ENCODE results near the gene CLTB. TPM values are rescaled to one million over a fixed set of nuclear protein-coding genes. Genes with fewer than 3 reads are reported as not detected.

Gene CLTB
- total RNA-seq, 1 experiment from 2014 or later: 354 TPM

DNA sequence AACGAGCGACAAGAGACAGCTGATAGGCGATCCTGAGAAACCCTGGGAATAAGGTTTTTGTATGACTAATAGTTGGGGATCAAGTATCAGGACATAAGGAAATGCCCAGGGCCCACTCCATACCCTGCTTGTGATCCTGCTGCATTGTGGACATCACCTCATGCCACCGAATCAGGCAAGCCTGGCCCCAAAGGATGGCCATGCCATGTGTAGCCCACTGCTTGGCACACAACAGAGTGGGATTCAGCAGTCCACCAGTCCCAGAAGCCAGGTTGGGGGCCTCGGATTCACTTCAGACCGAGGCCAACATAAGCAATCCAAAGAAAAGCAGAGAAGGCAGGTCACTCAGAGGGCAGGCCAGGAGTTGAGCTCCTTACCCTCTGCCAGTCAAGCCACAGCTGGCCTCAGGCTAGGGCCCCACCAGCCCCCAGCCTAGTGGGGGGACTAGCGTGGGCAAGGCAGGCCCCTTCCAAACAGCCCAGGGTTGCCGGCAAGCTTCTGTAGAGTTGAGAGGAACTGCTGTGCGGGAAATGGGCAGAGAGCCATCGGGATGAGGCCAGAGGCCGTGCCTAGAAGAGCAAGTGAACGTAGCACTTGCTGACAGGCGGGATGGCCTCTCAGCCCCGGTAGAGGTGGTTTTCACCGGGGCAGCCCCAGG, 33.0 kb downstream of the CLTB start:
- H3K36me3 ChIP-seq (ENCODE audit: low read depth, low read length): peaks cover 58% of the 10 kb centered on the region

DNA sequence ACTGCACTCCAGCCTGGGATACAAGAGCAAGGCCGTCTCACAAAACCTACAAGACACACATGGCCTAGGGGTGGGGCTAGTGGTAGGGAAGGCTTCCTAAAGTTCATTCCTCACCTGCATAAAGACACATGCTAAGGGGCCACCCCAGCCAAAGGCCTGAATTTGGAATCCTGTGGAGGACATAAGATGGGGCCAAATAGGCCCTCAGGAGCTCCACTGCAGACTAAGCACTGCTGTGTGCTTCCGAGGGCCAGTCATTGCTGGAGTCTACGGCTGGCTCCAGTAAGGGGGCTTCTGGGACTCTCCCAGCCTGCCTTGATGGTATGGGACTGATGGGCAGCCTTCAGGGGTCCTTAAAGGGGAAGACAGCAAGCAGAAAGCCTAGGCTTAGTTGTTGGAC, 33.6 kb downstream of the CLTB start:
- H3K4me2 ChIP-seq (ENCODE audit: low read length): no peak overlapping the region
- no peak overlapping the region for H3K9ac ChIP-seq (ENCODE audit: low read length)
- POLR2A ChIA-PET (ENCODE audit: unreplicated experiment): no interaction called here
- no TSS peak for BruUV-seq (replicated peaks)
- peaks cover 58% of the 10 kb centered on the region for H3K36me3 ChIP-seq (ENCODE audit: low read depth, low read length)
- H3K27me3 ChIP-seq (ENCODE audit: low read length): no peaks in the 10 kb centered on the region
- peaks cover 14% of the 10 kb centered on the region for H3K4me1 ChIP-seq (ENCODE audit: insufficient read depth, low read length)
- peaks cover 38% of the 10 kb centered on the region for H3K79me2 ChIP-seq (ENCODE audit: low read length)
- no peak overlapping the region for H2AFZ ChIP-seq (ENCODE audit: low read length)
- CTCF ChIA-PET: no interaction called here
- H3K4me3 ChIP-seq (ENCODE audit: low read length): no peak overlapping the region
- DNase-seq (no peak), ATAC-seq (no peak)
- H3F3A ChIP-seq (ENCODE audit: low read length, unreplicated experiment): no peaks in the 10 kb centered on the region
- peaks cover 31% of the 10 kb centered on the region for H4K20me1 ChIP-seq (ENCODE audit: low read length)
- intact Hi-C loops (cut with micrococcal nuclease): no loop called here
- H3K27ac ChIP-seq (ENCODE audit: low read length): no peak overlapping the region
- no peak for TF ChIP-seq EZH2 (IDR thresholded peaks at IDR 0.05; ENCODE audit: low read length, unreplicated experiment)
- H3K9me2 ChIP-seq (replicated peaks; ENCODE audit: low read length): no peaks in the 10 kb centered on the region
- no peaks in the 10 kb centered on the region for H3K9me3 ChIP-seq (ENCODE audit: low read length)

More for the DNA sequence above, 33.0 kb downstream of the CLTB start:
- H3K4me1 ChIP-seq (ENCODE audit: insufficient read depth, low read length): peaks cover 14% of the 10 kb centered on the region
- H3K4me2 ChIP-seq (ENCODE audit: low read length): no peak overlapping the region
- no peak overlapping the region for H3K4me3 ChIP-seq (ENCODE audit: low read length)
- no peak overlapping the region for H2AFZ ChIP-seq (ENCODE audit: low read length)
- no peaks in the 10 kb centered on the region for H3F3A ChIP-seq (ENCODE audit: low read length, unreplicated experiment)
- no TSS peak for BruUV-seq (replicated peaks)
- DNase-seq: no peak
- intact Hi-C loops (cut with micrococcal nuclease): no loop called here
- TF ChIP-seq EZH2phosphoT487 (IDR thresholded peaks at IDR 0.05; ENCODE audit: borderline replicate concordance, low read length): no peak
- TF ChIP-seq EZH2 (IDR thresholded peaks at IDR 0.05; ENCODE audit: low read length, unreplicated experiment): no peak
- TF ChIP-seq, protein P1, sequence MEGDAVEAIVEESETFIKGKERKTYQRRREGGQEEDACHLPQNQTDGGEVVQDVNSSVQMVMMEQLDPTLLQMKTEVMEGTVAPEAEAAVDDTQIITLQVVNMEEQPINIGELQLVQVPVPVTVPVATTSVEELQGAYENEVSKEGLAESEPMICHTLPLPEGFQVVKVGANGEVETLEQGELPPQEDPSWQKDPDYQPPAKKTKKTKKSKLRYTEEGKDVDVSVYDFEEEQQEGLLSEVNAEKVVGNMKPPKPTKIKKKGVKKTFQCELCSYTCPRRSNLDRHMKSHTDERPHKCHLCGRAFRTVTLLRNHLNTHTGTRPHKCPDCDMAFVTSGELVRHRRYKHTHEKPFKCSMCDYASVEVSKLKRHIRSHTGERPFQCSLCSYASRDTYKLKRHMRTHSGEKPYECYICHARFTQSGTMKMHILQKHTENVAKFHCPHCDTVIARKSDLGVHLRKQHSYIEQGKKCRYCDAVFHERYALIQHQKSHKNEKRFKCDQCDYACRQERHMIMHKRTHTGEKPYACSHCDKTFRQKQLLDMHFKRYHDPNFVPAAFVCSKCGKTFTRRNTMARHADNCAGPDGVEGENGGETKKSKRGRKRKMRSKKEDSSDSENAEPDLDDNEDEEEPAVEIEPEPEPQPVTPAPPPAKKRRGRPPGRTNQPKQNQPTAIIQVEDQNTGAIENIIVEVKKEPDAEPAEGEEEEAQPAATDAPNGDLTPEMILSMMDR (conservative IDR thresholded peaks at IDR 0.05; ENCODE audit: low read depth, low read length): no peak
- H4K20me1 ChIP-seq (ENCODE audit: low read length): peaks cover 32% of the 10 kb centered on the region
- H3K79me2 ChIP-seq (ENCODE audit: low read length): peaks cover 45% of the 10 kb centered on the region
- H3K9ac ChIP-seq (ENCODE audit: low read length): no peak overlapping the region
- POLR2A ChIA-PET (ENCODE audit: unreplicated experiment): no interaction called here
- CTCF ChIA-PET: no interaction called here
- H3K27me3 ChIP-seq (ENCODE audit: low read length): no peaks in the 10 kb centered on the region
- H3K27ac ChIP-seq (ENCODE audit: low read length): no peak overlapping the region
- H3K9me3 ChIP-seq (ENCODE audit: low read length): no peaks in the 10 kb centered on the region
- no peak for ATAC-seq
- H3K9me2 ChIP-seq (replicated peaks; ENCODE audit: low read length): no peaks in the 10 kb centered on the region

DNA sequence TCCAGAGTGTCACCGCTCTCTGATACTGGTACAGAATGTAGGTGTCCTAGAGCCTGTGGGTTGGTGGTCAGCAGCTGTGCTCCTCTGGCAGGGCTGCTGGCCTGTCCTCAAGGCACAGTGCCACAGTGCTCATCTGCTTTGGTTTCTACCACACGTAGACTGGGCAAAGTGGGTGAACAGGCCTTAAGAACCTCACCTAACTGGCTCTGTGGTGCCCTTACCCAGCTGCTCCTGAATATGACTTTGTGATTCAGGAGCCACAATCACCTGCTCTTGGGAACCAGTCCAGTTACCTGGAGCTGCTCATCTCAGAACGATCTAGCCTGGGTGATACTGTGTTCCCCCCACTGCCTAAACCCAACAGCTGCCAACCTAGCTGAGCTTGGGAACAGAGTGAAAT, 34.4 kb downstream of the CLTB start:
- Histone ChIP-seq H2AFZ (ENCODE audit: low read length) (no peak overlapping the region), H3K9ac (ENCODE audit: low read length) (no peak overlapping the region), H3K79me2 (ENCODE audit: low read length) (peaks cover 31% of the 10 kb centered on the region), H3K4me3 (ENCODE audit: low read length) (no peak overlapping the region), H3K27ac (ENCODE audit: low read length) (no peak overlapping the region), H4K20me1 (ENCODE audit: low read length) (peaks cover 23% of the 10 kb centered on the region), H3K27me3 (ENCODE audit: low read length) (no peaks in the 10 kb centered on the region), H3K4me1 (ENCODE audit: insufficient read depth, low read length) (peaks cover 9% of the 10 kb centered on the region), H3F3A (ENCODE audit: low read length, unreplicated experiment) (no peaks in the 10 kb centered on the region), H3K9me3 (ENCODE audit: low read length) (no peaks in the 10 kb centered on the region), H3K4me2 (ENCODE audit: low read length) (no peak overlapping the region), H3K36me3 (ENCODE audit: low read depth, low read length) (peaks cover 54% of the 10 kb centered on the region), H3K9me2 (replicated peaks; ENCODE audit: low read length) (no peaks in the 10 kb centered on the region)
- TF ChIP-seq, protein P1 (conservative IDR thresholded peaks at IDR 0.05; ENCODE audit: low read depth, low read length): no peak
- TF ChIP-seq EZH2 (IDR thresholded peaks at IDR 0.05; ENCODE audit: low read length, unreplicated experiment) (no peak), EZH2phosphoT487 (IDR thresholded peaks at IDR 0.05; ENCODE audit: borderline replicate concordance, low read length) (no peak)
- intact Hi-C loops (cut with micrococcal nuclease): no loop called here
- no peak for DNase-seq
- CTCF ChIA-PET: no interaction called here
- BruUV-seq (replicated peaks): no TSS peak
- ATAC-seq: 0 out of 2 replicates have a peak, but pooled peaks have one; percentile 18
- POLR2A ChIA-PET (ENCODE audit: unreplicated experiment): no interaction called here
